Activated T-helper 2 cell treated with anti-CD3 and anti-CD28 coated beads, Interferon-gamma antibody, Interleukin-2, Interleukin-4, amounts not matched to agents 10 μg/mL and 5 μg/mL and 100 μg/mL, durations not matched to agents 14 hours and 24 hours and 36 hours (primary cell): ENCODE data around the gene IL18. TPM values are rescaled to one million over a fixed set of nuclear protein-coding genes. Genes with fewer than 3 reads are reported as not detected.

Experiments used
- DNase-seq: peaks from one replicate; pipeline ENCODE4 v3.0.0; 2021; ENCODE audit warnings: low spot score
- H3K27ac Mint-ChIP-seq: one replicate; pipeline ENCODE4 v1.8.0; 2021; ENCODE audit warnings: mixed read lengths
- H3K27me3 Mint-ChIP-seq: one replicate; pipeline ENCODE4 v1.8.0; 2021; ENCODE audit warnings: low read depth, mixed read lengths
- H3K36me3 Mint-ChIP-seq: one replicate; pipeline ENCODE4 v1.8.0; 2021; ENCODE audit warnings: low read depth, mixed read lengths
- H3K4me1 Mint-ChIP-seq: one replicate; pipeline ENCODE4 v1.8.0; 2021; ENCODE audit warnings: low read depth, mixed read lengths
- H3K4me3 Mint-ChIP-seq: one replicate; pipeline ENCODE4 v1.8.0; 2021; ENCODE audit warnings: low read depth, mild to moderate bottlenecking, moderate library complexity, mixed read lengths
- H3K9me3 Mint-ChIP-seq: one replicate; pipeline ENCODE4 v1.8.0; 2021; ENCODE audit warnings: mixed read lengths
- intact Hi-C: fragments of 100-400 bp; cut with micrococcal nuclease; formaldehyde crosslinking; loops from one replicate; pipeline ENCODE4 v1.15.1; 2023
- total RNA-seq: library from RNA; stranded (reverse); gene quantifications from 2 replicates; pipeline ENCODE4 v1.2.3, GENCODE V29; 2022

IL18 gene
- total RNA-seq, 1 donor from 2014 or later, result 1.7 TPM

- H3K36me3 Mint-ChIP-seq, result no peaks in the 10 kb centered on the region
- no peak overlapping the region for H3K4me3 Mint-ChIP-seq
- intact Hi-C loops, result no loop called here
- peaks cover 24% of the 10 kb centered on the region for H3K27me3 Mint-ChIP-seq
- H3K27ac Mint-ChIP-seq, result no peak overlapping the region
- DNase-seq, result no peak
- no peaks in the 10 kb centered on the region for H3K9me3 Mint-ChIP-seq
- H3K4me1 Mint-ChIP-seq, result no peaks in the 10 kb centered on the region
Observed at GRCh38 chr11:112182867-112183266, 19.0 kb upstream of the IL18 start.

GRCh38 chr11:112179601-112180000 is 15.7 kb upstream of the IL18 start:
- H3K36me3 Mint-ChIP-seq, result no peaks in the 10 kb centered on the region
- DNase-seq, result no peak
- no peaks in the 10 kb centered on the region for H3K9me3 Mint-ChIP-seq
- peaks cover 7% of the 10 kb centered on the region for H3K4me1 Mint-ChIP-seq
- no peak overlapping the region for H3K27ac Mint-ChIP-seq
- intact Hi-C loops, result loop anchor here (5.0 to 10.0 kb wide), 2 partner anchors 245 to 302 kb away; partner anchors contain the start of genes CFAP68, DIXDC1 and FDXACB1
- H3K27me3 Mint-ChIP-seq, result peaks cover 33% of the 10 kb centered on the region
- no peak overlapping the region for H3K4me3 Mint-ChIP-seq

- Mint-ChIP-seq H3K9me3 (no peaks in the 10 kb centered on the region), H3K36me3 (no peaks in the 10 kb centered on the region), H3K4me1 (peaks cover 8% of the 10 kb centered on the region), H3K4me3 (no peak overlapping the region), H3K27ac (no peak overlapping the region), H3K27me3 (peaks cover 32% of the 10 kb centered on the region)
- intact Hi-C loops, result loop anchor here (5.0 to 10.0 kb wide), 2 partner anchors 244 to 302 kb away; partner anchors contain the start of genes CFAP68, DIXDC1 and FDXACB1
- DNase-seq, result no peak
Observed at GRCh38 chr11:112178936-112179335, 15.0 kb upstream of the IL18 start.

GRCh38 chr11:112178428-112178827 is 14.5 kb upstream of the IL18 start:
- intact Hi-C loops, result loop anchor here (5.0 to 10.0 kb wide), 2 partner anchors 244 to 301 kb away; partner anchors contain the start of genes CFAP68, DIXDC1 and FDXACB1
- no peak for DNase-seq
- Mint-ChIP-seq H3K4me3 (no peak overlapping the region), H3K27me3 (peaks cover 30% of the 10 kb centered on the region), H3K9me3 (no peaks in the 10 kb centered on the region), H3K4me1 (peaks cover 8% of the 10 kb centered on the region), H3K36me3 (no peaks in the 10 kb centered on the region), H3K27ac (no peak overlapping the region)

- intact Hi-C loops, result loop anchor here (5.0 to 10.0 kb wide), 2 partner anchors 243 to 300 kb away; partner anchors contain the start of genes CFAP68, DIXDC1 and FDXACB1
- peaks cover 29% of the 10 kb centered on the region for H3K27me3 Mint-ChIP-seq
Observed at GRCh38 chr11:112177589-112177988, 13.7 kb upstream of the IL18 start.

GRCh38 chr11:112176077-112176476 is 12.2 kb upstream of the IL18 start:
- peaks cover 29% of the 10 kb centered on the region for H3K27me3 Mint-ChIP-seq
- H3K36me3 Mint-ChIP-seq, result no peaks in the 10 kb centered on the region
- intact Hi-C loops, result loop anchor here (5.0 to 10.0 kb wide), 2 partner anchors 241 to 299 kb away; partner anchors contain the start of genes CFAP68, DIXDC1 and FDXACB1
- no peak for DNase-seq
- no peak overlapping the region for H3K4me3 Mint-ChIP-seq
- H3K4me1 Mint-ChIP-seq, result peaks cover 8% of the 10 kb centered on the region
- no peak overlapping the region for H3K27ac Mint-ChIP-seq
- H3K9me3 Mint-ChIP-seq, result no peaks in the 10 kb centered on the region

More at GRCh38 chr11:112177589-112177988, 13.7 kb upstream of the IL18 start:
- Mint-ChIP-seq H3K36me3 (no peaks in the 10 kb centered on the region), H3K4me3 (no peak overlapping the region), H3K9me3 (no peaks in the 10 kb centered on the region), H3K27ac (no peak overlapping the region), H3K4me1 (peaks cover 8% of the 10 kb centered on the region)
- DNase-seq, result no peak

- H3K4me3 Mint-ChIP-seq, result peak overlapping the region; percentile 5
- H3K27ac Mint-ChIP-seq, result no peak overlapping the region
- no peaks in the 10 kb centered on the region for H3K36me3 Mint-ChIP-seq
- H3K27me3 Mint-ChIP-seq, result peaks cover 29% of the 10 kb centered on the region
- DNase-seq, result no peak
- H3K9me3 Mint-ChIP-seq, result no peaks in the 10 kb centered on the region
- peaks cover 8% of the 10 kb centered on the region for H3K4me1 Mint-ChIP-seq
- intact Hi-C loops, result loop anchor here (2.0 to 10.0 kb wide), 3 partner anchors 61 to 298 kb away; partner anchors contain the start of genes CFAP68, DIXDC1 and FDXACB1
Observed at GRCh38 chr11:112175599-112175952, 11.7 kb upstream of the IL18 start.

- Mint-ChIP-seq H3K27me3 (peaks cover 27% of the 10 kb centered on the region), H3K4me3 (peak within 1 kb of the TSS; percentile 64), H3K9me3 (no peaks in the 10 kb centered on the region), H3K27ac (peak within 1 kb of the TSS; percentile 30), H3K4me1 (peaks cover 8% of the 10 kb centered on the region), H3K36me3 (no peaks in the 10 kb centered on the region)
- DNase-seq, result peak; percentile 38
- intact Hi-C loops, result loop anchor here (2.0 to 10.0 kb wide), 3 partner anchors 60 to 298 kb away; partner anchors contain the start of genes CFAP68, DIXDC1 and FDXACB1
Observed at GRCh38 chr11:112174789-112175598, 11.1 kb upstream of the IL18 start, which contains the start of gene BCO2. Gene BCO2, plus strand, starts transcription at chr11:112175512. Its CDS starts 90 bp downstream, at chr11:112175602.

- intact Hi-C loops, result loop anchor here (10.0 kb wide), 1 partner anchor 238 kb away; the partner anchor contains the start of gene DIXDC1
- peaks cover 8% of the 10 kb centered on the region for H3K4me1 Mint-ChIP-seq
- no peak for DNase-seq
- H3K4me3 Mint-ChIP-seq, result no peak overlapping the region
- no peaks in the 10 kb centered on the region for H3K9me3 Mint-ChIP-seq
- no peaks in the 10 kb centered on the region for H3K36me3 Mint-ChIP-seq
- H3K27ac Mint-ChIP-seq, result no peak overlapping the region
- H3K27me3 Mint-ChIP-seq, result peaks cover 17% of the 10 kb centered on the region
Observed at GRCh38 chr11:112173152-112173551, 9.3 kb upstream of the IL18 start.

- intact Hi-C loops, result loop anchor here (10.0 kb wide), 1 partner anchor 238 kb away; the partner anchor contains the start of gene DIXDC1
- Mint-ChIP-seq H3K4me3 (no peak overlapping the region), H3K27me3 (peaks cover 12% of the 10 kb centered on the region), H3K9me3 (no peaks in the 10 kb centered on the region), H3K36me3 (no peaks in the 10 kb centered on the region), H3K4me1 (peaks cover 8% of the 10 kb centered on the region), H3K27ac (no peak overlapping the region)
- no peak for DNase-seq
Observed at GRCh38 chr11:112172362-112172994, 8.6 kb upstream of the IL18 start.

- Mint-ChIP-seq H3K27me3 (peaks cover 9% of the 10 kb centered on the region), H3K9me3 (no peaks in the 10 kb centered on the region)
Observed at GRCh38 chr11:112167145-112167544, 3.3 kb upstream of the IL18 start, which contains the start of gene TEX12. Gene TEX12, plus strand, starts transcription at chr11:112167372. Its CDS starts 1,897 bp downstream, at chr11:112169269.

GRCh38 chr11:112166562-112166961 is 2.7 kb upstream of the IL18 start:
- intact Hi-C loops, result no loop called here
- Mint-ChIP-seq H3K4me1 (peaks cover 4% of the 10 kb centered on the region), H3K27ac (no peak overlapping the region), H3K4me3 (no peak overlapping the region), H3K36me3 (no peaks in the 10 kb centered on the region), H3K9me3 (no peaks in the 10 kb centered on the region), H3K27me3 (peaks cover 12% of the 10 kb centered on the region)
- no peak for DNase-seq

More at GRCh38 chr11:112167145-112167544, 3.3 kb upstream of the IL18 start, which contains the start of gene TEX12:
- intact Hi-C loops, result no loop called here
- H3K27ac Mint-ChIP-seq, result no peak within 1 kb of the TSS
- no peaks in the 10 kb centered on the region for H3K36me3 Mint-ChIP-seq
- peaks cover 4% of the 10 kb centered on the region for H3K4me1 Mint-ChIP-seq
- H3K4me3 Mint-ChIP-seq, result no peak within 1 kb of the TSS
- no peak for DNase-seq
